22Rv1 (cell line): ENCODE results near the gene OR4S2.

Experiments
- CTCF ChIP-seq: fragments of 450-650 bp; IDR thresholded peaks from 2 replicates; pipeline ENCODE4 v1.5.1; 2017; ENCODE audit warnings: mild to moderate bottlenecking
- ZFX ChIP-seq: fragments of 450-650 bp; IDR thresholded peaks from 2 replicates; pipeline ENCODE4 v1.6.1; 2017; ENCODE audit warnings: antibody characterized with exemption, borderline replicate concordance

GRCh38 chr11:55652560-55652959 is 4.4 kb downstream of the OR4S2 start:
- no peak for TF ChIP-seq CTCF
- no peak for TF ChIP-seq ZFX
